Spleen (tissue), 7 donors: ENCODE results near the gene FBLN2.

Source experiments
- CTCF ChIP-seq, 11 experiments: fragments of 200-600 bp in 7 of 11; fragments of 450-650 bp in 4 of 11; sonication (generic) in 4 of 11; IDR thresholded peaks in 8 of 11; conservative IDR thresholded peaks in 3 of 11; 1 replicate in 7 of 11; 2 replicates in 4 of 11; pipeline versions ENCODE4 v1.4.0 to v1.8.0; 2016 to 2021; ENCODE audit warnings: antibody characterized with exemption in 11 of 11, inconsistent platforms in 4 of 11, mild to moderate bottlenecking in 1 of 11
- POLR2A ChIP-seq, 3 donors: fragments of 450-650 bp; IDR thresholded peaks; one replicate each; pipeline ENCODE4 v1.5.1; 2017; ENCODE audit warnings: antibody characterized with exemption in 3 of 3, mild to moderate bottlenecking in 1 of 3
- donor health status: DM: no; HTN: no; CAD: no; lungs with moderate emphysema.
- donor health status: DM: no; HTN: no; CAD: no.
- donor health status: DM: no; HTN: no; CAD: no.

- TF ChIP-seq CTCF (IDR thresholded peaks at IDR 0.05 in 8 of 11, conservative IDR thresholded peaks at IDR 0.05 in 3 of 11) (no peak), POLR2A (IDR thresholded peaks at IDR 0.05) (no peak)
Measured at GRCh38 chr3:13590841-13591520, 42.1 kb downstream of the FBLN2 start.
